H9 (cell line): ENCODE data around the gene KBTBD3. TPM values are rescaled to one million over a fixed set of nuclear protein-coding genes. Genes with fewer than 3 reads are reported as not detected.

Experiments
- DNase-seq: peaks from one replicate; pipeline ENCODE4 v3.0.0-alpha.2; 2017
- H2AFZ ChIP-seq: one replicate; pipeline ENCODE4 v1.6.1; 2013; ENCODE audit warnings: mild to moderate bottlenecking, low read length, control low read depth, moderate library complexity
- H2AK5ac ChIP-seq: 2 replicates; pipeline ENCODE4 v1.6.1; 2013; ENCODE audit warnings: low read length, control low read depth, mixed read lengths; ENCODE audit not compliant: insufficient read length
- H2BK120ac ChIP-seq: one replicate; pipeline ENCODE4 v1.6.1; 2013; ENCODE audit warnings: low read depth, mild to moderate bottlenecking, low read length, control low read depth, inconsistent platforms; ENCODE audit not compliant: poor library complexity, severe bottlenecking
- H2BK12ac ChIP-seq: 2 replicates; pipeline ENCODE4 v1.6.1; 2013; ENCODE audit warnings: low read length, control low read depth, mixed read lengths, low read depth; ENCODE audit not compliant: insufficient read length
- H2BK15ac ChIP-seq: 2 replicates; pipeline ENCODE4 v1.6.1; 2013; ENCODE audit warnings: low read depth, low read length, control low read depth
- H2BK20ac ChIP-seq: one replicate; pipeline ENCODE4 v1.6.1; 2013; ENCODE audit warnings: low read depth, mild to moderate bottlenecking, low read length, control low read depth, inconsistent platforms; ENCODE audit not compliant: poor library complexity, severe bottlenecking
- H2BK5ac ChIP-seq: 2 replicates; pipeline ENCODE4 v1.6.1; 2013; ENCODE audit warnings: low read length, control low read depth, mixed read lengths; ENCODE audit not compliant: insufficient read length
- H3K14ac ChIP-seq: 2 replicates; pipeline ENCODE4 v1.6.1; 2013; ENCODE audit warnings: low read length, control low read depth; ENCODE audit not compliant: insufficient read depth
- H3K18ac ChIP-seq: 2 replicates; pipeline ENCODE4 v1.6.1; 2013; ENCODE audit warnings: low read depth, mild to moderate bottlenecking, mixed read lengths, low read length, control low read depth; ENCODE audit not compliant: insufficient read length
- H3K23ac ChIP-seq: 2 replicates; pipeline ENCODE4 v1.6.1; 2013; ENCODE audit warnings: low read length, control low read depth, mixed read lengths, low read depth; ENCODE audit not compliant: insufficient read length
- H3K23me2 ChIP-seq: 2 replicates; pipeline ENCODE4 v1.6.1; 2013; ENCODE audit warnings: low read depth, mild to moderate bottlenecking, mixed read lengths, low read length, control low read depth; ENCODE audit not compliant: insufficient read length, poor library complexity, severe bottlenecking
- H3K27ac ChIP-seq: 2 replicates; pipeline ENCODE4 v1.5.1; 2013; ENCODE audit warnings: low read length, control low read depth, mixed read lengths, low read depth; ENCODE audit not compliant: insufficient read length
- H3K27me3 ChIP-seq: 2 replicates; pipeline ENCODE4 v1.6.1; 2013; ENCODE audit warnings: low read length, control low read depth, inconsistent platforms; ENCODE audit not compliant: insufficient read depth
- H3K4ac ChIP-seq: 2 replicates; pipeline ENCODE4 v1.6.1; 2013; ENCODE audit warnings: low read depth, mild to moderate bottlenecking, control low read depth, inconsistent platforms, low read length, moderate library complexity
- H3K4me1 ChIP-seq: 2 replicates; pipeline ENCODE4 v1.6.1; 2013; ENCODE audit warnings: low read length, control low read depth, inconsistent platforms; ENCODE audit not compliant: insufficient read depth
- H3K4me2 ChIP-seq: 2 replicates; pipeline ENCODE4 v1.6.1; 2013; ENCODE audit warnings: low read length, control low read depth, mixed read lengths; ENCODE audit not compliant: insufficient read length, insufficient read depth
- H3K56ac ChIP-seq: 2 replicates; pipeline ENCODE4 v1.6.1; 2013; ENCODE audit warnings: low read depth, mild to moderate bottlenecking, mixed read lengths, low read length, control low read depth; ENCODE audit not compliant: insufficient read length
- H3K79me1 ChIP-seq: 2 replicates; pipeline ENCODE4 v1.6.1; 2013; ENCODE audit warnings: low read depth, mild to moderate bottlenecking, moderate library complexity, low read length, control low read depth, inconsistent platforms; ENCODE audit not compliant: insufficient read depth, poor library complexity, severe bottlenecking
- H3K79me2 ChIP-seq: 2 replicates; pipeline ENCODE4 v1.6.1; 2013; ENCODE audit warnings: low read length, control low read depth, inconsistent platforms; ENCODE audit not compliant: insufficient read depth
- H3K9ac ChIP-seq: 2 replicates; pipeline ENCODE4 v1.6.1; 2013; ENCODE audit warnings: low read length, control low read depth, mixed read lengths; ENCODE audit not compliant: insufficient read length; ENCODE audit errors: extremely low read depth
- H3K9me3 ChIP-seq: one replicate; pipeline ENCODE4 v1.6.1; 2013; ENCODE audit warnings: low read depth, low read length, inconsistent platforms; ENCODE audit not compliant: control insufficient read depth
- H3T11ph ChIP-seq: one replicate; pipeline ENCODE4 v1.6.1; 2013; ENCODE audit warnings: mild to moderate bottlenecking, low read length, control low read depth, inconsistent platforms
- H4K20me1 ChIP-seq: one replicate; pipeline ENCODE4 v1.6.1; 2013; ENCODE audit not compliant: control insufficient read depth, insufficient read length, insufficient read depth
- H4K5ac ChIP-seq: 2 replicates; pipeline ENCODE4 v1.6.1; 2013; ENCODE audit warnings: low read depth, mild to moderate bottlenecking, mixed read lengths, low read length, control low read depth; ENCODE audit not compliant: insufficient read length
- H4K8ac ChIP-seq: replicated peaks from 2 replicates; pipeline ENCODE4 v1.6.1; 2013; ENCODE audit warnings: low read length, control low read depth, mixed read lengths, low read depth; ENCODE audit not compliant: insufficient read length
- H4K91ac ChIP-seq: 2 replicates; pipeline ENCODE4 v1.6.1; 2013; ENCODE audit warnings: low read depth, mild to moderate bottlenecking, moderate library complexity, mixed read lengths, low read length, control low read depth; ENCODE audit not compliant: insufficient read length
- H3K27ac Mint-ChIP-seq, 3 experiments: 2 replicates in 2 of 3; 3 replicates in 1 of 3; pipeline ENCODE4 v1.8.0; 2020 to 2021; ENCODE audit warnings: mixed read lengths in 3 of 3, mild to moderate bottlenecking in 1 of 3, moderate library complexity in 1 of 3
- H3K27me3 Mint-ChIP-seq: 2 replicates; pipeline ENCODE4 v1.8.0; 2021; ENCODE audit warnings: low read depth, mild to moderate bottlenecking, moderate library complexity, mixed read lengths
- H3K36me3 Mint-ChIP-seq, 3 experiments: 2 replicates in 2 of 3; 3 replicates in 1 of 3; pipeline ENCODE4 v1.8.0; 2020 to 2021; ENCODE audit warnings: low read depth in 3 of 3, mixed read lengths in 3 of 3; ENCODE audit not compliant: insufficient read depth in 1 of 3
- H3K4me1 Mint-ChIP-seq, 2 experiments: 2 replicates each; pipeline ENCODE4 v1.8.0; 2020; ENCODE audit warnings: mixed read lengths in 2 of 2
- H3K4me3 Mint-ChIP-seq, 2 experiments: 2 replicates in 1 of 2; 3 replicates in 1 of 2; pipeline ENCODE4 v1.8.0; 2020 to 2021; ENCODE audit warnings: mild to moderate bottlenecking in 2 of 2, mixed read lengths in 2 of 2, moderate library complexity in 1 of 2
- H3K9me3 Mint-ChIP-seq, 2 experiments: 2 replicates in 1 of 2; 3 replicates in 1 of 2; pipeline ENCODE4 v1.8.0; 2020; ENCODE audit warnings: mild to moderate bottlenecking in 2 of 2, mixed read lengths in 2 of 2, moderate library complexity in 1 of 2
- WGBS: extraction: QIAGEN DNeasy Blood & Tissue Kit; methylation state at CpG from one replicate; pipeline ENCODE4 v1.1.7; 2013; ENCODE audit warnings: missing lambda C conversion rate, low lambda C conversion rate, mixed read lengths; ENCODE audit not compliant: insufficient read length; ENCODE audit errors: extremely low coverage; 5-methylcytosine and 5-hydroxymethylcytosine counted together
- total RNA-seq: library from RNA; stranded (reverse); gene quantifications from 2 replicates; pipeline ENCODE4 v1.2.1, GENCODE V29; 2021
- TF ChIP-seq, protein P1 (sequence below): fragments of 200-600 bp; sonication (generic); conservative IDR thresholded peaks from 3 replicates; pipeline ENCODE4 v1.8.0; 2021; ENCODE audit warnings: antibody characterized with exemption, mild to moderate bottlenecking

Gene KBTBD3
- total RNA-seq, 1 experiment from 2014 or later: 2.4 TPM

DNA sequence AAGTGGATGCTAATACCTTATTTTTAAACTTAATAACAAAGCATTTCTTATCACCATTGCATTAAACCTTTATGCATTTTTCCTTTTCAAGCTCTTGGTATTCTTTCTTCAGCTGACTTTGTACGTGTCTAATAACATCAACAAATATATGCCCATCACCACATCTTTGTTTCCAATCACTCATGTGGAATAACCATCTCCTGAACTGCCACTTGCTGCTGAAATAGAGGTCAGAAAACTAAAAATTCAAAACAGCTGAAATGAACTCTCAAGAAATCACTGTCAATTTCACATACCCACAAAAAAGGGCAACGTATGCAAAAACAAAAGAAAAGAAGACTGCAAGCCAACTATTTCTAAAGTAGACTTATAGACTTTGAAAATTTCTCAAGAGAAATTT, 62.5 kb downstream of the KBTBD3 start:
- H3K9me3 Mint-ChIP-seq: no peaks in the 10 kb centered on the region
- H3K79me2 ChIP-seq: peaks cover 12% of the 10 kb centered on the region; the same call in 1 of the 2 replicates

More for the DNA sequence above, 62.5 kb downstream of the KBTBD3 start:
- Histone ChIP-seq H3K4me1 (peaks cover 4% of the 10 kb centered on the region; the same call in 1 of the 2 replicates), H3K27ac (no peak overlapping the region), H3K14ac (no peak overlapping the region), H3K79me1 (peaks cover 5% of the 10 kb centered on the region), H3K4me2 (no peak overlapping the region), H3K9me3 (no peaks in the 10 kb centered on the region), H3K18ac (no peak overlapping the region), H3K23ac (no peak overlapping the region), H3K23me2 (no peaks in the 10 kb centered on the region), H2BK12ac (no peak overlapping the region), H3K56ac (no peak overlapping the region), H2AK5ac (no peak overlapping the region), H3K4ac (no peak overlapping the region), H3T11ph (no peak overlapping the region), H2BK120ac (no peak overlapping the region), H3K27me3 (no peaks in the 10 kb centered on the region), H4K20me1 (no peaks in the 10 kb centered on the region), H4K91ac (no peak overlapping the region), H3K9ac (no peak overlapping the region), H2BK15ac (no peak overlapping the region), H4K5ac (no peak overlapping the region), H2AFZ (no peak overlapping the region), H2BK20ac (no peak overlapping the region), H2BK5ac (no peak overlapping the region), H4K8ac (no peak overlapping the region)
- WGBS: no CpG with 5 or more reads among the region's 2 CpGs
- no peaks in the 10 kb centered on the region for H3K27me3 Mint-ChIP-seq
- peaks cover 16 to 18% (median 18%) of the 10 kb centered on the region in 3 experiments for H3K36me3 Mint-ChIP-seq
- H3K27ac Mint-ChIP-seq: no peak overlapping the region
- TF ChIP-seq, protein P1, sequence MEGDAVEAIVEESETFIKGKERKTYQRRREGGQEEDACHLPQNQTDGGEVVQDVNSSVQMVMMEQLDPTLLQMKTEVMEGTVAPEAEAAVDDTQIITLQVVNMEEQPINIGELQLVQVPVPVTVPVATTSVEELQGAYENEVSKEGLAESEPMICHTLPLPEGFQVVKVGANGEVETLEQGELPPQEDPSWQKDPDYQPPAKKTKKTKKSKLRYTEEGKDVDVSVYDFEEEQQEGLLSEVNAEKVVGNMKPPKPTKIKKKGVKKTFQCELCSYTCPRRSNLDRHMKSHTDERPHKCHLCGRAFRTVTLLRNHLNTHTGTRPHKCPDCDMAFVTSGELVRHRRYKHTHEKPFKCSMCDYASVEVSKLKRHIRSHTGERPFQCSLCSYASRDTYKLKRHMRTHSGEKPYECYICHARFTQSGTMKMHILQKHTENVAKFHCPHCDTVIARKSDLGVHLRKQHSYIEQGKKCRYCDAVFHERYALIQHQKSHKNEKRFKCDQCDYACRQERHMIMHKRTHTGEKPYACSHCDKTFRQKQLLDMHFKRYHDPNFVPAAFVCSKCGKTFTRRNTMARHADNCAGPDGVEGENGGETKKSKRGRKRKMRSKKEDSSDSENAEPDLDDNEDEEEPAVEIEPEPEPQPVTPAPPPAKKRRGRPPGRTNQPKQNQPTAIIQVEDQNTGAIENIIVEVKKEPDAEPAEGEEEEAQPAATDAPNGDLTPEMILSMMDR: no peak
- no peak for DNase-seq
- no peak overlapping the region for H3K4me3 Mint-ChIP-seq
- H3K4me1 Mint-ChIP-seq: peaks cover 30 to 40% of the 10 kb centered on the region in 2 experiments
